Eye (tissue), 1 donor: ENCODE results near the gene C4A.
"Not testable (repeated sequence)": the region's sequence is repeated elsewhere in the genome, so short reads cannot be mapped to it uniquely, and the experiment has no call there.

Experiments
- DNase-seq: peaks from one replicate; pipeline ENCODE4 v3.0.0-alpha.2; 2015

Gene C4A

GRCh38 chr6:32037598-32038524 lies 56.0 kb downstream of the C4A start, which contains the start of gene CYP21A2:
CYP21A2 (plus strand) TSS chr6:32038415; CDS start chr6:32038423, 8 bp downstream.
- not testable (repeated sequence) for DNase-seq

GRCh38 chr6:32038878-32039277 lies 57.0 kb downstream of the C4A start:
- not testable (repeated sequence) for DNase-seq

- not testable (repeated sequence) for DNase-seq
Measured at GRCh38 chr6:32039321-32040274, 57.7 kb downstream of the C4A start.

- not testable (repeated sequence) for DNase-seq
Measured at GRCh38 chr6:32040299-32041049, 58.6 kb downstream of the C4A start.

- not testable (repeated sequence) for DNase-seq
Measured at GRCh38 chr6:32041050-32041321, 59.1 kb downstream of the C4A start.

- DNase-seq: not testable (repeated sequence)
Measured at GRCh38 chr6:32041385-32041784, 59.5 kb downstream of the C4A start.

GRCh38 chr6:32042276-32042675 lies 60.4 kb downstream of the C4A start:
- DNase-seq: not testable (repeated sequence)

GRCh38 chr6:32043589-32044380 lies 61.9 kb downstream of the C4A start:
- not testable (repeated sequence) for DNase-seq

GRCh38 chr6:32044916-32045315 lies 63.1 kb downstream of the C4A start:
- DNase-seq: not testable (repeated sequence)

GRCh38 chr6:32045811-32046449 lies 64.1 kb downstream of the C4A start:
- DNase-seq: no peak

- peak; percentile 63 for DNase-seq
Measured at GRCh38 chr6:32046450-32047083, 64.7 kb downstream of the C4A start.

- no peak for DNase-seq
Measured at GRCh38 chr6:32047084-32047478, 65.2 kb downstream of the C4A start.

- DNase-seq: no peak
Measured at GRCh38 chr6:32047539-32047854, 65.6 kb downstream of the C4A start.

- DNase-seq: peak; percentile 78
Measured at GRCh38 chr6:32047855-32048766, 66.3 kb downstream of the C4A start.

- not testable (repeated sequence) for DNase-seq
Measured at GRCh38 chr6:32049149-32049548, 67.3 kb downstream of the C4A start.

- not testable (repeated sequence) for DNase-seq
Measured at GRCh38 chr6:32049736-32050135, 67.9 kb downstream of the C4A start.

GRCh38 chr6:32050562-32050961 lies 68.7 kb downstream of the C4A start:
- DNase-seq: no peak
